NK-92 treated with Interleukin-12 subunit alpha and Interleukin-12 subunit beta, amount 100 ng/mL, for 24 hours (cell line): ENCODE results near the gene ZNF45.
"Not testable (repeated sequence)": the region's sequence is repeated elsewhere in the genome, so short reads cannot be mapped to it uniquely, and the experiment has no call there.

Experiments used
- DNase-seq: peaks from one replicate; lab custom pipeline; 2025; lab: John Stamatoyannopoulos, UW

Gene ZNF45

DNA sequence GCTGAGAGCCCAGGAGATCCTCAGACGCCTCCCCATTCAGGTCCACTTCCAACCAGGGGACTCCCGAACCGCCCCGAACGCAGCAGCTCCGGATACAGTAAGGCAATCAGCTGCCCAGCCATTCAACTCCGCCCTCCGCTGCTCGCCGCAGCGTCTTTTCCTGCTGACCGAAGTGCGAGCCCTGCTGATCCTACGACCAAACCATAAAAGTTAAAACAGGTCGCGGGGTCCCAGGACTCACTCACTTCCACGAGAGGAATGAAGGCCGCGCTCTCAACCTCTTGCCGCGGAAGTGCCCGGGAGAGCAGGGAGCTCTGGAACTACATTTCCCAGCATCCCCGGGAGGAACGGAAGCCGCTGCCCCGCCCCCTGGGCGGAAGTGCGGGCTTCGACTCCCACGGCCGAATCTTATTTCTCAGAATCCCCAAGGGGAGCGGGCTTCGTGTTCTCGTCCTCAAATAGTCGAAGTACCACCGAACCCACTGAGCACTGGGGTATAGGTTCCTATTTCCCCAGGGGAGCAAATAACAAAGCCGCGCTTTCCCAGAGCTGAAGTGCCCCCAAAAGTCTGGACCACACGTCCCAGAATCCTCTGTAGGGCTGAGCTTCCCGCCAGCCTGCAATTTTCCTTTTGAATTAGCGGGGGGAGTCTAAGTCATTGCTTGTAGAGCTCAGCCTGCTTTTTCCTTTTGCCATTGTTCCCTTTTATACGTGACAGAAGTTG, at the start of gene ZNF45:
TSS of gene ZNF45 (minus strand) at position 298 of the 724 bp plus-strand sequence. CDS start 13,097 bp downstream, outside the sequence.
- DNase-seq: peak; percentile 79

DNA sequence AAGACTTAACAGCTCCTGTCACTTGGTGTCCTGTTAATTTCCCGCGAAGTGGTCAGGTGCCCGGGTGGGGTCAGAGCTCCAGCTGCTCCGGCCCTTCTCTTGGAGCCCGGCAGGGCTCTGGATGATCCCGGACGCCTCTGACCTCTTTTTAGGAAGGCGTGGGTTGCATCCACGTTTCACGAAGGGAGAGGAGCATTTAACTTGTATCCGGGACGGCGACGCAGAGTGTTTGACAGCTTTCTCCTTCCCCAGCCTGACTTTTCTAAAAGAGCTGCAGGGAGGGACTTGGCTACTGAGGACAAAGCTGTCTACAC, 49.6 kb upstream of the ZNF45 start:
- no peak for DNase-seq

DNA sequence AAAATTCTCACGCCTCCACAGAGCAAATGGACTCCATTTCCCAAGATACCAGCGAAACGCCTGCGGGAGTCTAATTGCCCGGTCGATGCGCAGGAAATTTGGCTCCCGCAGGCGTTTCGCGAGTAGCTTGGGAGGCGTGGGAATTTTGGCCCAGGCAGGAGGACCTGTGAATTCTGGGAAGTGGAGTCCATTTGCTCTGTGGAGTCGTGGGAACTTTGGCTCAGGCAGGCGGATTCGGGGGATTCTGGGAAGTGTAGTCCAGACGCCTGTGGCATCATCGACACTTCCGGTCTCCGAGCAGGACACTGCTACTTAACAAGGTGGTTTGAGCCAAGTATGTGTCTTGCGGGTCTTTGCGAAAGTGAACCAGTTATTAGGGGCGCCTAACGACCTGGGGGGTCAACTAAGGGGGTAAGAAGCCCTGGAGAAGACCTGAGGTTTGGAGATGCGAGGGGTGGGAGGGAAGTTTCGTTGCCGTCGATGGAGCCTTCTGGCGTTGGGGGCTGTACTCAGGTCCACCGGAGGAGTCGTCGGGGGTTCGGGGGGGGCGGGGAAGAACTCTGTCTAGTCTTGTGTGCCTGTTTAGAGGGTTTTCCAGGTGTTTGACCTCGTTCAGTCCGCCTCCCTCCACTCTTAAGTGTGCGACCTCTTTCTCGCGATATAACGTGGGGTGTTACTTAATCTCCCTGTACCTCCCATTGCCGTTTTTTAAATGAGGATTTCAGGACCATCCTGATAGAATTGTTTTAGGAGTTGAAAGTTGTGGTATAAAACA, 49.0 kb upstream of the ZNF45 start, which contains the start of gene ZNF155:
TSS of gene ZNF155 (plus strand) at position 277 of the 775 bp plus-strand sequence. CDS start 4,356 bp downstream, outside the sequence.
- DNase-seq: no peak

DNA sequence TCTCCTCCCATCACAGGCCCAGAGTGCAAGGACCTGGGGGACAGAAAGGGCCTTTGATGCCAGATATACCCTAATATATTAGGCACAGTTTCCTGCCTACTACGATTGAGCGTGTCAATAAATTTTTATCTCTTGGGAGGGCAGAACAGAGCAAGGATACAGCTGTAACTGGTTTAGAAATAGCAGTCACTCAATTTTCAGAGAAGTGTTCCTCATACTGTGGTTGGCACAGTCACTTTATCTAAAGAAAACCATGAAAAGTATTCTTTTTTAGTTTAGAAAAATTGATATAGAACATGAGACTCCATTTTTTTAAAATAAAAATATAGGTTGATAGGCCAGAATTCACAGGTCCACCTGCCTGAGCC, 48.4 kb upstream of the ZNF45 start:
- DNase-seq: no peak

DNA sequence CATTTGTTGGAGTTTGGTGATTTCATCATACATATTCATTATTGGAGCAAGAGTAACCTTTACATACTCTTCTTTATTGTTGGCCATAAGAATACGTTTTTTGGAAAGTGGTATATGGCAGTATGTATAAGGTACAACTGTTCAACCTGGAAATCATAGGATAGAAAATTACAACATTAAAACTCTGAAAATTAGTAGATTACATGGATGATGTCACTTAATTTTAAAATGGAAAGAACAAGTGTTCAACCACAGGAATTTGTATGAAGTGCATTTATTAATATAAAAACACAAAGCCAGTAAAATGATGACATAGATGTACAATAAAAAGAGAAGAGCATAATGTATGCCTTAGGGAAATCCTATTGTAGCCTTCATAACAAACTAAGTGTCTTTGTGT, 41.6 kb upstream of the ZNF45 start:
- no peak for DNase-seq

DNA sequence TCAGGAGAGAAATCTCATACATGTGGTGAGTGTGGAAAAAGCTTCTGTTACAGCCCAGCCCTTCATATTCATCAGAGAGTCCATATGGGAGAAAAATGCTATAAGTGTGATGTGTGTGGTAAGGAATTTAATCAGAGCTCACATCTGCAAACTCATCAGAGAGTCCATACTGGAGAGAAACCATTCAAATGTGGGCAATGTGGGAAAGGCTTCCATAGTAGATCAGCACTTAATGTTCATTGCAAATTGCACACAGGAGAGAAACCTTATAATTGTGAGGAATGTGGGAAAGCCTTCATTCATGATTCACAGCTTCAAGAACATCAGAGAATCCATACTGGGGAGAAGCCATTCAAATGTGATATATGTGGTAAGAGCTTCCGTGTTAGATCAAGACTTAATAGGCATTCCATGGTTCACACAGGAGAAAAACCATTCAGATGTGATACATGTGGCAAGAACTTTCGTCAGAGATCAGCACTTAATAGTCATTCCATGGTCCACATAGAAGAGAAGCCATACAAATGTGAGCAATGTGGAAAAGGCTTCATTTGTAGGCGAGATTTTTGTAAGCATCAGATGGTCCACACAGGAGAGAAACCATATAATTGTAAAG, 31.1 kb upstream of the ZNF45 start:
- no peak for DNase-seq

DNA sequence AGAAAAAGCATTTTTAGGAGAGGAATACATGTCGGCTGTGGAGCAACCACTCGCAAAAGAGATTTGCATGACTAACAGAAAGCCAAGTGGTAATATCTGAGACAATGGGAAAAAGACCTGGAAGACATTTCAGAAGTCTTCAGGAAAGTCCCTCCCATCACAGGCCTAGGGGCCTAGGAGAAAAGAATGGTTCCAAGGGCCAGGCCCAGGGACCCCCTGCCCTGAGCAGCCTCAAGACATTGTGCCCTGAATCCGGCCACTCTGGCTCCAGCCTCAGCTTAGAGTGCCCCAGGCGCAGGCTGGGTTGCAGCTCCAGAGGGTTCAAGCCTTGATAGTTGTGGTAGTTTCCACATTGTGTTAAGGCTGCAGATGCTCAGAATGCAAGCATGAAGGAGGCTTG, 25.3 kb upstream of the ZNF45 start:
- no peak for DNase-seq

DNA sequence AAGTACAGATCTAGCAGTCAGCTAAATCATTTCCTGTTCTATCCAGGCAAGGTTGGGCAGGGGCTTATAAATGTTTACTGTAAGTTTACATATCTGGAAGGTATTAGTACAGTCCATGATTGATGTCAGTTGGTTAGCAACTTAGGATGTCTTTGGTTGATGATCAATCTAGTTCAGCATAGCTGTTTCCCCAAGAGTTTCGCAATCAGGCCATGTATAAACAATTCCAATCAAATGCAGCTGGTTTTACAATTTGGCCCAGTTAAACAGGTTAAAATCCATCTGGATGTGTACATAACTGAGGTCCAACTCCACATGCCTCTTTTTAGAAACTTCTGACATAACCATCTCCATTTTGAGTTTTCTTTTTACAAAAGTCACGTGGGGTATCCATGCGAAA, 22.8 kb upstream of the ZNF45 start:
- no peak for DNase-seq

DNA sequence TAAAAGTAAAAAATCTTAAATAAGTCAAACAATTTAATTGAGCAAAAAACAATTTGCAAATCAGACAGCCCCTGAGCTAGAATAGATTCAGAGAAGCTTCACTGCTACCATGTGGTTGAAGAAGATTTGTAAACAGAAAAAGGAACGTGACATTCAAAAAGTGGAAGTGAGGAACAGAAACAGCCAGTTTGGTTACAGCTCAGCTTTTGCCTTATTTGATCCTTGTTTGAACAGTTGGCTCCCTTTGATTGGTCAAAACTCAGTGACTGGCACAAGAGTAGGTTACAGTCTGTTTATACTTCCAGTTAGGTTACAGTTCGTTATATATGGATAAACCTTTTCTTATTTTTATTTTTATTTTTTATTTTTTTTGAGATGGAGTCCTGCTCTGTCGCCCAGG, 21.7 kb upstream of the ZNF45 start:
- DNase-seq: no peak

DNA sequence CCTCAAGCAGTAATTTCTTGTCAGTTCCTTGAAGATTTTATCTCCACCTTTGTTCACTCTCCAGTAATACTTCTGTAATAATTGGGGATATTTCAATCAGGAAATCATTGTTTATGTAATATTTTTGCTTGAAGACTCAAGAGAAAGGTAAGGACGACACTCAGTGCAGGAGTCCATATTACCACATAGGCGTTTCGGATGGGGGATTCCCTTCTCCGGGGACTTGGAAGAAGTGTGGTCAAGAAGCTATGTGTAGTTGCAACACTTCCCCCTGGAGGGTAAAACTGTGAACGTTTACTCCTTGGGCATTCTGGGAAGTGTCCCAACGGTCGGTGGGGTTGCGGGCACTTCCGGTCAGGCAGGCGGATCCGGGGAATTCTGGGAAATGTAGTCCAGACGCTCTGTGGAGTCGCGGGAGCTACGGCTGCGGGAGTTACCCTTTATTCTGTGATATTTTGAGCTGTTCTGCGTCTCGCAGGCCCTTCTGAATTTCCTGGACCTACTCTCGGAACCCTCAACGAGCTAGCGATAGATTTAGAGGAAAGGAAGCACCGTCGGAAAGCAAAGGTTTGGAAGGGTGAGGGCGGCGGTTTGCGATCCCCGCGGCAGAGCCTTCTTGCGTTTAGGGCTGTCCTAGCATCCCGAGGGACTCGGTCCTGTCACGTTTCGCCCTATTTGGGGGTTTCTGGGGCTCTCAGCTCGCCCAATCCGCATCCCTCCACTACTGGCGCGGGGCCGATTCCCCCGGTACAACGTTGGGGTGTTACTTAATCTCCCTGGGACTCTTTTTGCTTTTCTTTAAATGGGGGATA, 16.0 kb upstream of the ZNF45 start, which contains the start of gene ZNF221:
TSS of gene ZNF221 (plus strand) at position 395 of the 812 bp plus-strand sequence. CDS start 11,499 bp downstream, outside the sequence.
- DNase-seq: no peak

DNA sequence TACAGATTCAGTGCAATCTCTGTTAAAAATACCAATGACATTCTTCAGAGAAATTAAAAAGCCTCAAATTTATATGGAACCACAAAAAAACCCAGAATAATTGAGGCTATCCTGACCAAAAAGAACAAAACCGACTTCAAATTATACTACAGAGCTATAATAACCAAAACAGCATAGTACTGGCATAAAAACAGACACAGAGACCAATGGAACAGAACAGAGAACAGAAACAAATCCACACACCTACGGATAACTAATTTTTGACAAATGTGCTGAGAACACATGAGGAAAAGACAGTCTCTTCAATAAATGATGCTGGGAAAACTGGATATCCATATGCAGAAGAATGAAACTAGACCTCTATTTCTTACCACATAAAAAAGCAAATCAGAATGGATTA, 14.7 kb upstream of the ZNF45 start:
- not testable (repeated sequence) for DNase-seq

DNA sequence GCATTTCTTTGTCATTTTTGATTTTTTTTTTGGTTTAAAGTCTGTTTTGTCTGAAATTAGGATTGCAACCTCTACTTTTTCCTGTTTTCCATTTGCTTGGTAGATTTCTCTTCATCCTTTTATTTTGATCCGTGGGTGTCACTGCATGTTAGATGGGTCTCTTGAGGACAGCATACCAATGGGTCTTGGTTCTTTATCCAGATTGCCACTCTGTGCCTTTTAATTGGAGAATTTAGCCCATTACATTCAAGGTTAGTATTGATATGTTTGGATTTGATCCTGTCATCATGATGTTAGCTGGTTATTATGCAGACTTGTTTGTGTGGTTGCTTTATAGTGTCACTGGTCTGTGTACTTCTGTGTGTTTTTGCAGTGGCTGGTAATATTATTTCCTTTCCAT, 12.3 kb upstream of the ZNF45 start:
- not testable (repeated sequence) for DNase-seq

DNA sequence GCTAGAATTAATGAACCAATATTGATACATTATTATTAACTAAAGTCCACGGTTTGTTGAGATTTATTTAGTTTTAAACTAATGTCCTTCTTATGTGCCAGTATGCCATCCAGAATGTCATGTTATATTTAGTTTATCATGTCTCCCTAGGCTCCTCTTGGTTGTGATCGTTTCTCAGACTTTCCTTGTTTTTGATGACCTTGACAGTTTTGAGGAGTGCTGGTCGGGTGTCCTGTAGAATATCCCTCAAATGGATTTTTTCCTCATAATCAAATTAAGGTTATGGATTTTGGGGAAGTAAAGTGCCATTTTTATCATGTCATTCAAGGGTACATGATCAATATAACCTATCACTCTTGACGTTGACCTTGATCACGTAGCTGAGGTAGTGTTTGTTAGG, 6.1 kb upstream of the ZNF45 start:
- DNase-seq: no peak

DNA sequence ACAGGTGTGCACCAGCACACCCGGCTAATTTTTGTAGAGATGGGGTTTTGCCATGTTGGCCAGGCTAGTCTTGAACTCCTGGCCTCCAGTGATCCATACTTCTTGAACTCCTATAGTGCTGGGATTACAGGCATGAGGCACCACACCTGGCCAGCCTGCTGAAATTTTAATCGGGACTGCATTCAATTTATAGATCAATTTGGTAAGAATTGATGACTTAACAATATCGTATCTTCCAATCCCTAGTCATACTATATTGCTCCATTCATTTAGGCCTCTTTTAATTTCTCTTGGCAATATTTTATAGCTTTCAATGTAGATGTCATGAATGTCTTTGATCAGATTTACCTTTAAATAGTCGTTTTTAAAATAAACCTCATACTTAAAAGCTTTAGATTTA, 5.6 kb upstream of the ZNF45 start:
- no peak for DNase-seq

DNA sequence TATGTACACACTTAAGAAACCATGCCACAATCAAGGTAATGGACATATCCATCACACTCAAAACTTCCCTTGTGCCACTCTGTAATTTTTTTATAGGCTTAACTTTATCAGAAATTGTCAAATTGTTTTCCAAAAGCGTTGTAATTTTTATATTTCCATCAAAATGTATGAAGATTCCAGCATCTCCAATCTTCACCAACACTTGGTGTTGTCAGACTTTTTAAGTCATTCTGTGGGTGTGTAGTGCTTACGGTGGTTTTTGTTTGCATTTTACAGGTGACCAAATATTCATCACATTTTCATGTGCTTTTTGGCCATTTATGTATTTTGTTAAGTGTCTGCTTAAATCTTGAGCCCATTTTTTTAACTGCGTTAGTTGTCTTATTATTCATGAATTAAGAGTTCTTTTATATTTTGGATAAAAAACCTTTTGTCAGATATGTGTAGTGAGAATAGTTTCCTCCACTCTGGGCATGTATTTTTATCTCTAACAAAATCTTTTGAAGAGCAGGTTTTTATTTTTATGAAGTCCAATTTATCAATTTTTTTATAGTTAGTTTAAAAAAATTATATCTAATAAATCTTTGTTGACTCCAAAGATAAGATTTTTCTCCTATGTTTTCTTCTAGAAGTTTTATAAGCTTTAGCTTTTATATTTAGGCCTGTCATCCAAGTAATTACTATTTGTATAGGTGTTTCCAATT, 4.6 kb upstream of the ZNF45 start:
- no peak for DNase-seq

DNA sequence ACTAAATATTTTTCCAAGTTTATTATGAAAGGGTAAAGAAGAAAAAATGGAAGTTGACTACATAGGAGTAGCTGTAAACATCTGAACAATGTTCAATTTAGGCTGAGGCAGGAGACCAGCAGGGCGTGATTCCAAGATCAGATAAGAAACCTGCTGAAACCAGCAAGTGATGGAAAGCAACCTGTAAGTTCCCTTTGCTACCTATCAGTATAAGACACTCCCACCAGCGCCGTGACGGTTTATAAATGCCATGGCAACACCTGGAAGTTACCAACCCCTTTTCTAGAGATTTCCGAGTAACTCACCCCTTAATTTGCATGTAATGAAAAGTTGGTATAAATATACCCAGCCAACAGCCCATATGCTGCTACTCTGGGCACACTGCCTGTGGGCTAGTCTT, 1.1 kb upstream of the ZNF45 start:
- no peak for DNase-seq

DNA sequence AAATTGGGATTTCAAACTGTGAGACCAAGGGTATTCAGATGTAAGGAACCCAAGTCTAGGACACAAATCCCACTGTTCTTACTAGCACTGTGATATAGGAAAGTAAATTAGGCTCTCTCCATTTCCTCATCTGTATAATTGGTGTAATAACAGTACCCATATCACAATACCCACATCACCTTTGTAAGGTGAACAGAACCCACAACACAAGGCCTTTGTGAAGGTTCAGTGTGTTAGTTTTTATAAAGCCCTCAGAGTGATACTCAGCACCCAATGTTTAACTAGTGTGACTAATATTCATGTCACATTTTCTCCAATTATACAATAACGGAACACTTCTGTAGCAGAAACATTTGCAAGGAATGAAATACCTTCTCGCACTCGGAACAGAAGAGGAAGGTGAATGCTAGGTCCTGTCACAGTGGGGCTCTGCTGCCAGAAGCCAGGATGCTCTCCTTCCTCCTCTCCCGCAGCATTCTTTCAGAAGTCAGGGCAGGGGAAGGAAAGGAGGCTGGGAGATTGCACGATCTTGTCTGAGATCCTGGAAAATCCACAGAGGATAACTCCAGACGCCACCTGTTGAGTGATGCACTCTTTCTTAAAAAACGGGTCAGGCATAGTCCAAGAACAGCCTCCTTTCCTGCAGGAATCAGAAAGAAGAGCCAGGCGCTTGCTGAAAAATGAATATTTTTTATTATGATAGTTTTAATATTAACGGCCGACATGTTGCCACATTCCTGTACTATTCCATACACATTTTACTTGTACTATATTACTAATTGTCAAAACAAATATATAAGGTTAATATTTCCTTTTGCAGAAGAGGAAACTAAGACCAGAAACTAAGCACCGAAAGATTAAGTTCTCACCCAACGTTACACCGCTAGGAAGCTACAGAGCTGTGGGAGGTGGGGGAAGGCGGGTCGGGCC, 762 bp downstream of the ZNF45 start:
- no peak for DNase-seq

DNA sequence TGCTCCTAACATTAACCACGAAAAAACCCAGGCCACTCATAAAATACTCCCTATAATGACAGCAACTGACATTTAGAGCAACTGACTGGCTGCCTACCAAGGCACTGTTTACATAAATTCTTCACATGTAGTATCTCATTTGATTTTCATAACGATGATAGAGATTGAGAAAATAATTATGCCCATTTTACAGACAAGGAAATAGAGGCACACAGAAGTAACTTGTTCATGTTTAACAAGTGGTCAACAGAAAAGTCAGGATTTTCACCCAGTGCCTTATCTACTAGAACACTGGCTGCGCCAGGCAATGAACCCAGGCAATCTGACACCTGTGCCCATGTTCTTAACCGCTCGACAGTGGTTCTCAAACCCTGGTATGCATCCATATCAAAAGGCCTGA, 6.3 kb downstream of the ZNF45 start:
- DNase-seq: no peak

DNA sequence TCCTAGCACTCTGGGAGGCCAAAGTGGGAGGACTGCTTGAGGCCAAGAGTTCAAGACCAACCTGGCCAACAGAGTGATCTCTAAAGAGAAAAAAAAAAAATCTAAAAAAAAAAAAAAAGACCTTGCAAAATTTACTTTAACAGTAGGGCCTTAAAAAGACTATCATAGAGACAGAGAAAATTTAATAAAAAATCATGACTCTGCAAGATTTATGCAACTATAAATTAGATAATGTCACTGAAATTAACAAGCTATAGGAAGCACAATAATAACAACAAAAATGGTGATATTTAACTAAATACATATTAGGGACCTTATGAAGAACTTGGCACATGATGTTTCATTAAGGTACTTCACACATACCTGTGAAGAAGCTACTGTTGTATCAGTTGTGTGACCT, 11.2 kb downstream of the ZNF45 start:
- no peak for DNase-seq

DNA sequence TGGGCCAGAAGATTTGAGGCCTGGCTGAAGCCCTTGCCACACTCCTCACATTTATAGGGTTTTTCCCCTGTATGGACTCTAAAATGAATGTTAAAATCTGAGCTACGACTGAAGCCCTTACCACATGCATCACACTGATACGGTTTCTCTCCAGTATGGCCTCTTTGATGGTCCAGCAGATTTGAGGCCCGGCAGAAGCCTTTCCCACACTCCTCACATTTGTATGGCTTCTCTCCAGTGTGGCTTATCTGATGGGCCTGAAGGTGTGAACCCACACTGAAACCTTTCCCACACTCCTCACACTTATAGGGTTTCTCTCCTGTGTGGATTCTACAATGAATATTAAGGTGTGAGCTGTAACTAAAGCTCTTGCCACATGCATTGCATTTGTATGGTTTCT, 21.0 kb downstream of the ZNF45 start:
- DNase-seq: no peak

DNA sequence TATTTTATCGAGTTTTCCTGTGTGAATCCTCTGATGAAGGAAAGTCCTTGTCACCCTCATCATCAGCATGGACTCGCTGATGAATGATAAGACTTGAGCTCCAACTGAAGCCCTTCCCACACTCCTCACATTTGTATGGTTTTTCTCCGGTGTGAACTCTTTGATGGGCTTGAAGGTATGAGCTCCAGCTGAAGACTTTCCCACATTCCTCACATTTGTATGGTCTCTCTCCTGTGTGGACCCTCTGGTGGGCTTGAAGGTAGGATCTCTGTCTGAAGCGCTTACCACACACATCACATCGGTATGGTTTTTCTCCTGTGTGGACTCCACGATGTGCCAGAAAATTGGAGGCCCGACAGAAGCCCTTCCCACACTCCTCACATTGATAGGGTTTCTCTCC, 21.7 kb downstream of the ZNF45 start:
- no peak for DNase-seq
